HG02970 (cell line): ENCODE data around the gene IRF2BP2.
"Not testable (repeated sequence)": the region's sequence is repeated elsewhere in the genome, so short reads cannot be mapped to it uniquely, and the experiment has no call there.

Source experiments
- ATAC-seq: cut with Tn5 transposase; IDR thresholded peaks from one replicate; pipeline ENCODE4 v1.9.1; 2021; ENCODE audit warnings: mild to moderate bottlenecking, moderate library complexity, moderate number of reproducible peaks; ENCODE audit not compliant: unreplicated experiment, low FRiP score

The IRF2BP2 gene

GRCh38 chr1:234602334-234603220, 7.4 kb downstream of the IRF2BP2 start:
- ATAC-seq = no peak

DNA sequence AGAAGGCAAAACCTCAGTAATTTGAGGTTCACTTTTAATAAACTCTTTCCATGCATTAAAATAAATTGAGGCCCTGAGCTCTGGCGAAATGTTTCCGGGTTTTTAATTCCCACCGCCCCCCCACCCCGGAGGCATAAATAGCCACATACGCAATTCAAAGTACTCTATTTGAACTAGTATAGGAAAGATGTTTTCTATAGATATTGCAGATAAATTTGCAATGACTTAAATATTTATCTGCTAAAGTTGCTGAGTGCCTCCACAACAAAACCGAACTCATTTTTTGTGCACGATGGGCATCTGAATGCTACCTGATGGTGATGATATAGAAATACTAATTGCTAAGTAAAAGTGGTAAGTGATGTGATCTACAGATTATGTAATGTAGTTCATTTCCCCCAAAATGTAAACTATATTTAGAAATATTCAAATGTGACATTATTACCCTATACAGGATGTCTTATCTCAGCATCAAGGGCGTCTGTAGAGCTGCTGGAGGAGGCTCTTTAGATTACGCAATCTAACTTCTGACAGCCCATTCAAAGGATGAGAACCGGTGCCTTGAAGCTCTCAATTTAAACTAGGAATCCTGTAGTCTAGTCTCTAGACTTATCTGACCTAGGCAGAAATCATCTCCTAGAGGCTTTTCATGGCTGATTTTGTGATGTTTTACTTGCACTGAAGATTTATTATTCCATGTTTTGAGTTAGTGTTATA, 8.5 kb downstream of the IRF2BP2 start:
- ATAC-seq = no peak

GRCh38 chr1:234600418-234601281, 9.3 kb downstream of the IRF2BP2 start:
- peak; percentile 1 for ATAC-seq

- ATAC-seq = peak; percentile 66
Observed at GRCh38 chr1:234599617-234600417, 10.2 kb downstream of the IRF2BP2 start.

GRCh38 chr1:234598974-234599616, 10.9 kb downstream of the IRF2BP2 start:
- ATAC-seq = no peak

DNA sequence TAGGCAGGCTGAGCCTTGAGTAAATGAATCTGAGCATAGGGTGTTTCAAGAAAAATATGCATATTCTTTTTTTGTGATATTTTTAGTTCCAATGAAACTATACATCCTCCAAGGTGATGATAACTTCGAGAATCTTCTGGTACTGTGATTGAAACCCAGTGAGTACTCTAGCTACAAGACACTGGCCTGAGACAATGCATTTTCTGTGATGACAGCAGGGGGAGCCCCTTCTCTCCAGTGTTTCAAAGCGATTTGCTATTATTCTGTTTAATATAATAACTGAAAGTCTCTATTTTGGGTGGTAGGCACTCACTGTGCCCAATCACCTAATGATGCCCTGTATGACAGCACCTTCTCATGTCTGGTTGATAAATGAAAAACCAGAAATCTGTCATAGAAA, 12.1 kb downstream of the IRF2BP2 start:
- no peak for ATAC-seq

DNA sequence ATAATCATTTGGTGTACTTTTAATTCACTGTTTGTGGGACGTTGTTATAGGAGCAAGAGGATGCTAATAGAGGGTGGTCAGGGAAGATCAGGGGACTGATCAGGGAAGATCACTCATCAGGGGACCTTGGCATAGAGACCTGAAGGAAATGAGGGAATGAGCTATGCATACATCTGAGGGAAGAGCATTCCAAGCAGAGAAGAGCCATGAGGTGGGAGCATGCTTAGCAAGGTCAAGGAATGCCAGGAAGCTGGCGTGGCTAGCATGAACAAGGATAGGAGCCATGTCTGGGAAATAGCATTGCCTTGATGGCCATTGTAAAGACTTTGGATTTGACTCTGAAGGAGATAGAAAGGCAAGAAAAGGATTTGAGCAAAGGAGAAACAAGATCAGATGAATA, 14.1 kb downstream of the IRF2BP2 start:
- no peak for ATAC-seq

DNA sequence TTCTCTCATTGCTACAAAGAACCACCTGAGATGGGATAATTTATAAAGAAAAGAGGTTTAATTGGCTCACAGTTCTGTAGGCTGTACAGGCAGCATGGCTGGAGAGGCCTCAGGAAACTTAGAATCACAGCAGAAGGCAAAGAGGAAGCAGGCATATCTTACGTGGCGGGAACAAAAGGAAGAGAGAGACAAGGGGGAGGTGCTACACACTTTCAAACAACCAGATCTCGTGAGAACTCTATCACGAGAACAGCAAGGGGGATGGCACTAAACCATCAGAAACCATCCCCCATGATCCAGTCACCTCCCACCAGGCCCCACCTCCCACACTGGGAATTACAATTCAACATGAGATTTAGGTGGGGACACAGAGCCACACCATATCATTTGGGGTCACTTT, 15.4 kb downstream of the IRF2BP2 start:
- not testable (repeated sequence) for ATAC-seq

DNA sequence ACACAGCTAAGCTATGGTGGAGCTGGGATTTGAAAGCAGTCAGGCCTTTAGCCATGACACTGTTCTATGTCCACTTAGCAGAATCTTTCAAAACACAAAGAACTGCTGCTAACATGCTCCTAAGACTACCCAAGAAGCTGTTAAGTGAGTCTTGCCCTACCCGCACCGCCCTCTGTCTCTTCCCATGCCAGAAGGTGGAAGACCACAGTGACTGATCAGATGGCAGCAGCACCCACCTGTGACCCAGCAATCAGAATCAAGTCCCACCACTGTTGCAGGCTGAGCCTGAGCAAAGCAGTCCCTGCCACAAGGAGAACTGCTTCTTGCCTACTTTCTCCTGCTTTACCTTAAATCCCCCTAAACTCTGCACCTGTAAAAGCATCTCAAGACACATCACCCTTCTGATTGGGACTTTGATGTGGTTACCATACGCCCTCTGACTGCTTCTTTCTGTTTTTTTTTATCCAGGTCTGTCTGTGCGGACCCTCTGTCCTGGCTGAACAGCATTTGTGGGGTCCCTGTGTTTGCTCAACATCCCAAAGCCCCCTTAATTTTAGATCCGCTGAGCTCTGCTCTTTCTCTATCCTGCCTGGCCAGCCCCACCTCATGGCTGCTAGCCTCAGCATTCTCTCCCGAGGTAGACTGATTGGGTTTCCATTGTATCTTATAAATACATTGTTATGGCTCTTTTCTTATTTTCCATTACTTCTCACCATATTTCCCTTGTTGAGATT, 16.0 kb downstream of the IRF2BP2 start:
- ATAC-seq = no peak

GRCh38 chr1:234593109-234593508, 16.9 kb downstream of the IRF2BP2 start:
- ATAC-seq = no peak

GRCh38 chr1:234592240-234592639, 17.7 kb downstream of the IRF2BP2 start:
- ATAC-seq = no peak

- ATAC-seq = no peak
Observed at GRCh38 chr1:234591131-234591530, 18.8 kb downstream of the IRF2BP2 start.

DNA sequence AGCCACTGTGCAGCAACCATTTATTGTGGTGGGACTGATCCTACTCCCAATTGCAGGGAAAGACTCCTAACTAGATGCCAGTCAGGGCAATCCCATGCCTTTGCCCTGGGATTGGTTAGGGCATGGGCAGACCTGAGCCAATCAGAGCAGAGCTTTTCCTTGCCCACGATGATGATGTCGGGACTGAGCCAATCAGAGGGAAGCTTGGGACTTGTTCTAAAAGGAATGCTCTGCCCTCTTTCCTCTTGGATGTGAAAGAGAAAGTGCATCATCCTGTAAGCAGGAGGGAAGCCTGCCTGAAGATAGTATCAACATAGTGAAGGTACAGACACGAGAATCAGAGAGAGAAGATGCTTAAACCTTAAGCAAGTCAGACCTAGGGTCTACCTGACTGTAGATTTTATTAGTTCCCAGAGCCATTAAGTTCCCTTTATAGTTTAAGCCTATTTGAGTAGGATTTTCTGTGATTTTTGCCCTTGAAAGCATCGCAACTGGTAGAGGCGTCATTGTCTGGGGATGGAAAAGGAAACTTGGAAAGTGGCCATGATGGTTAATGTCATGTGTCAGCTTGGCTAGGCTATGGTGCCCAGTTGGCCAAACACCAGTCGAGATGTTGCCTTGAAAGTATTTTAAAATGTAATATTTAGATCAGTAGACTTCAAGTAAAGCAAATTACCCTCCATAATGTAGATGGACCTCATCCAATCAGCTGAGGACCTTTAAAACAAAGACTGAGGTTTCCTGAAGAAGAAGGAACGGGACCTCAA, 19.9 kb downstream of the IRF2BP2 start:
- no peak for ATAC-seq

GRCh38 chr1:234589064-234589800, 20.7 kb downstream of the IRF2BP2 start:
- ATAC-seq = no peak

DNA sequence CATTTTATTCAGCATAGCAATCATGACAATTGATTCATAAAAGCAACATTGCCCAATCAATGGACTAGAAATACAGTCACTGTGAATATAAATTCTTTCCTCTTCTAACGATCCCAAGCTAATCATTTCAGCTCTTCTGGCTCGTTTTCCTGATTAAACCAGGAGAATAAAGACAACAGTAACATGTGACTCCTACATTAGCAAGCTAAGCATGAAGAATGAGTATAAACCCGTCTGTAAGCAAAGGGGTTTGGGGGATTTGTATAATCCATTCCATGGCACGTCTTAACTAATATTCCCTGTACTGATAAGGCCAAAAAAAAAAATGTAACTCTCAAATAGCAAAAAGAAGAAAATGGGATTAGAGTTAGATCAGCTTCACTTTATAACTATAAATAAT, 21.6 kb downstream of the IRF2BP2 start:
- ATAC-seq = no peak

GRCh38 chr1:234586892-234587485, 23.0 kb downstream of the IRF2BP2 start:
- ATAC-seq = no peak

GRCh38 chr1:234586304-234586703, 23.7 kb downstream of the IRF2BP2 start:
- ATAC-seq = no peak
